Suprapubic skin (tissue), 3 donors: ENCODE results near the gene PWP1.

Experiments used
- CTCF ChIP-seq, 2 donors: fragments of 200-600 bp in 1 of 2; fragments of 450-650 bp in 1 of 2; sonication (generic) in 1 of 2; IDR thresholded peaks; one replicate each; pipeline ENCODE4 v1.5.1; 2016 to 2019; ENCODE audit warnings: antibody characterized with exemption in 2 of 2, mild to moderate bottlenecking in 1 of 2, moderate library complexity in 1 of 2
- EP300 ChIP-seq: sonication (generic); formaldehyde crosslinking; IDR thresholded peaks from one replicate; pipeline ENCODE4 v1.6.1; 2017; ENCODE audit warnings: antibody characterized with exemption
- POLR2A ChIP-seq, 2 donors: fragments of 450-650 bp; IDR thresholded peaks; one replicate each; pipeline ENCODE4 v1.6.1; 2017; ENCODE audit warnings: antibody characterized with exemption in 2 of 2, mild to moderate bottlenecking in 2 of 2, moderate library complexity in 2 of 2

GRCh38 chr12:107649661-107650061 is 35.9 kb upstream of the PWP1 start:
- TF ChIP-seq CTCF (IDR thresholded peaks at IDR 0.05) (no peak), POLR2A (IDR thresholded peaks at IDR 0.05) (no peak), EP300 (no peak)
